HUES6 (cell line): Measurements from ENCODE around the gene KCTD18.

Experiments used
- H3K27ac ChIP-seq: 2 replicates; pipeline ENCODE4 v1.7.0; 2013; ENCODE audit warnings: low read depth, mild to moderate bottlenecking, low read length, inconsistent platforms
- H3K27me3 ChIP-seq: 2 replicates; pipeline ENCODE4 v1.6.1; 2013; ENCODE audit warnings: low read length; ENCODE audit not compliant: control insufficient read depth, insufficient read depth
- H3K36me3 ChIP-seq: 2 replicates; pipeline ENCODE4 v1.6.1; 2013; ENCODE audit warnings: low read length; ENCODE audit not compliant: control insufficient read depth, insufficient read depth
- H3K4me1 ChIP-seq: 2 replicates; pipeline ENCODE4 v1.6.1; 2013; ENCODE audit warnings: low read length; ENCODE audit not compliant: control insufficient read depth, insufficient read depth
- H3K4me3 ChIP-seq: 2 replicates; pipeline ENCODE4 v1.5.1; 2013; ENCODE audit warnings: low read depth, low read length
- H3K9ac ChIP-seq: one replicate; pipeline ENCODE4 v1.6.1; 2013; ENCODE audit warnings: mild to moderate bottlenecking, low read length
- H3K9me3 ChIP-seq: 2 replicates; pipeline ENCODE4 v1.6.1; 2013; ENCODE audit warnings: low read depth, low read length; ENCODE audit not compliant: control insufficient read depth, insufficient read depth

The KCTD18 gene

DNA sequence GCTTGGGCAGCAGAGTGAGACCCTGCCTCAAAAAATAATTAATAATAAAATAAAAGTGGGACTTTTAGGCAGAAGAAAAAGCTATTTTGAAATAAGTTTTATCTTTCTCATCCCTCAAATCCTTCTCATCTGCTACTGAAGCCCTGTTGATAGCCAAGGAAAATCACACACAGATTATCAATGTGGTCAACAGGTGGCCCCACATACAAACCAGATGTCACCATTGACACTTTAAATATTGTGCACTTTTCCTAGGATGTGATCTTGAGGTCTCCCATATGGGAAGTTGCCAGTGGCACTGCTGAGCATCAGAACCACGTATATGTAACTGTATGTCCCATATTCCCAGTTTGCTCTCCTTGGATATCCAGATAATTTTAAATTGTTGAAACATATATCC is 64.6 kb downstream of the KCTD18 start:
- Histone ChIP-seq H3K36me3 (peaks cover 72% of the 10 kb centered on the region), H3K9ac (no peak overlapping the region), H3K9me3 (no peaks in the 10 kb centered on the region), H3K4me3 (no peak overlapping the region), H3K4me1 (no peaks in the 10 kb centered on the region), H3K27me3 (no peaks in the 10 kb centered on the region), H3K27ac (no peak overlapping the region)

DNA sequence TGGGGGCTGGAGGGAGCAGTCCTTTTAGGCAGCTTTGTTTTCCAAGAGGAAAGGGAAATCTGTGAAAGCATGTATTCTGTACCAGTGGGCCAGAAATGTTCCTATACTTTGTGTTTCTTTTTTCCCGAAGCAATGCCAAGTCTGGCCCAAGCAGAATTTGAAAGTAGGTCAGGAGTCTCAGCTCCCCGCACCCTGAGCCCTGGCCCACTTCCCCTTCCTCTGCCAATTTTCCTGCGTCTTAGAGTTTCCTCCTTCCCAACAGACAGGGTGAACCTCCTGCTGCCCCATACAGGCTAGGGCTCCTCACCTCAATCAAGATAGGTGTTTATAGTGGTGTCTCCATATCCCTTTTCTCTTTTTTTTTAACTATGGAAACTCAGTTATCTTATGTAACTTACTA is 65.3 kb downstream of the KCTD18 start:
- Histone ChIP-seq H3K27ac (no peak overlapping the region), H3K27me3 (no peaks in the 10 kb centered on the region), H3K4me3 (no peak overlapping the region), H3K9me3 (no peaks in the 10 kb centered on the region), H3K4me1 (no peaks in the 10 kb centered on the region), H3K9ac (no peak overlapping the region), H3K36me3 (peaks cover 75% of the 10 kb centered on the region)

DNA sequence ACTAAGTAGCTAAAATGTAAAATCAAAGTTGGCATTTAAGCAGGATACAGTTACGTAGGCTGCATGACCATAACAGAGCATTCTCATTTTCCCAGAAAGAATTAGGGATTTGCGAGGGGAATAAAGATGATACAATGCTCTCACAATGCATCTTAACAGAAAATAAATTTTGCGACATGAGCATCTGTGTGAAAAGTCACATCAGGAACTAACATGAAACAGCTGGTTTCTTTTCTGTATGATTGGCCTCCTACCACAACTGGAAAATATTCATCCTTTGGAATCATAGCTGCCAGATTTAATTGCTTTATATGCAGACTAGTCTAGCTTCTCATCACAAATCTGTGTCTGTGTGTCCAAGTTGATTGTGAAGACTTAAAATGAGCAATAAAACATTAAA is 66.0 kb downstream of the KCTD18 start:
- Histone ChIP-seq H3K9ac (no peak overlapping the region), H3K27me3 (no peaks in the 10 kb centered on the region), H3K9me3 (no peaks in the 10 kb centered on the region), H3K27ac (no peak overlapping the region), H3K36me3 (peaks cover 81% of the 10 kb centered on the region), H3K4me3 (no peak overlapping the region), H3K4me1 (no peaks in the 10 kb centered on the region)

DNA sequence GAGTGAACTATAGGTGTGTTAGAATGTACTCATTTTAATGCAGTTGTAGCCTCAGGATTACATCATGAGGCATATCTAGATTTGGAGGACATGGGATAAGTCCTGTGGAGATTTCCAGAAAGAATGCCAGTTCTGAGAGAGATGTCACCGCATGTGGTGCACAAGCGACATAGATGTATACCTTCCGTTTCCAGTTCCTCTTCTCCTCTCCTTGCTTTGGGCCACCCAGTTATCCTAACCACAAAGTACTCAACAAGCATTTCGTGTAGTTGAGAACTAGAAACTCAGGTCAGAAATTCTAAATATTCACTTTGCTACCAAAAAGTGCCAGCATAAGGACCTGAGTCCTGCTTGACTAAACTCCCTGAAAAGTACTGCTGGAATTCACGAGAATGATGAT is 66.5 kb downstream of the KCTD18 start:
- peaks cover 86% of the 10 kb centered on the region for H3K36me3 ChIP-seq
- H3K4me3 ChIP-seq, result no peak overlapping the region
- H3K27ac ChIP-seq, result no peak overlapping the region
- H3K27me3 ChIP-seq, result no peaks in the 10 kb centered on the region
- H3K9me3 ChIP-seq, result no peaks in the 10 kb centered on the region
- H3K9ac ChIP-seq, result no peak overlapping the region
- H3K4me1 ChIP-seq, result no peaks in the 10 kb centered on the region

DNA sequence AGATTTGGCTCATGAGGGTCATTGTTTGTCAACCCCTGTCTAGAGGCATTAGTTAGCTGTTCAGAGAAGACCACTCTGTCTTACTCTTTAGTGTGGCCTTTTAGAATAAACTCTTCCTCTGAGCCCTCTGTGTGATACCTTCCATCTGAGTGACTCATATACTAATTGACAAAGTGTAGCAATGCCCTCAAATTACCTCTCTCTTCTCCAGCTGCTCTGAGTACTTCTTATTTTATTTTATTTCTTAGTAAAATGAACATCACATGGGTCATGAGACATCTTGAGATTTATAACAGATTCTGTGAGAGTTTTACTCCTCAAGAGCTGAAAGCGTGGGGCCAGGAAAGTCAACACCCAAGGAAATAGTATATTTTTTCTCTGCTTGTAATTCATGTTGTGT is 67.4 kb downstream of the KCTD18 start:
- Histone ChIP-seq H3K27ac (no peak overlapping the region), H3K4me3 (no peak overlapping the region), H3K36me3 (peaks cover 87% of the 10 kb centered on the region), H3K27me3 (no peaks in the 10 kb centered on the region), H3K9me3 (no peaks in the 10 kb centered on the region), H3K4me1 (no peaks in the 10 kb centered on the region), H3K9ac (no peak overlapping the region)

DNA sequence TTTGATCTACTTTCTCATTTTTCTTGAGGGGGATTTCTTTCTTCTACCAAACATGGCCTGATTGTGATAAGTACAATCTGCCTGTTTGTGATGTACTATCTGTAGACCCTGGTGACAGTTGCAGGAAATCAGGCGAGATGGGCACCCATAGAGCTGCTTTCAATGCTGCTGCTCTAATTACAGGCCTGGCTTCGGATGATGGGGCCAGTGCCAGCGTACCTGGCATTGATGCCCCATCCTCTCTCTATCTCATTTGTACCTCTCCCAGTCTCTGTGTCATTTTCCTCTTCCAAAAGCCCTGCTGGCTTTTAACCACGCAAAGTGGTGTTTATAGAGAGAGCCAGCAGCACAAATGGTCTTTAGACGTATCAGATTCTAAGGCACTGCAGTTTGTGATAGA is 69.9 kb downstream of the KCTD18 start:
- Histone ChIP-seq H3K4me1 (no peaks in the 10 kb centered on the region), H3K9ac (no peak overlapping the region), H3K36me3 (peaks cover 87% of the 10 kb centered on the region), H3K27ac (no peak overlapping the region), H3K4me3 (no peak overlapping the region), H3K27me3 (no peaks in the 10 kb centered on the region), H3K9me3 (peaks cover 2% of the 10 kb centered on the region; the same call in 1 of the 2 replicates)
